H1 (cell line): ENCODE data around the gene DDR2. TPM values are rescaled to one million over a fixed set of nuclear protein-coding genes. Genes with fewer than 3 reads are reported as not detected.

Experiments used
- CTCF ChIA-PET: fragments of 300-600 bp; sonication (Branson Sonifier 250); formaldehyde crosslinking; loops from one replicate; lab custom pipeline; 2021; ENCODE audit not compliant: partially characterized antibody; lab: Charles Lee
- POLR2A ChIA-PET: fragments of 300-600 bp; sonication (Branson Sonifier 250); formaldehyde crosslinking; loops from one replicate; lab custom pipeline; 2021; ENCODE audit warnings: inconsistent platforms; ENCODE audit not compliant: partially characterized antibody; lab: Charles Lee
- DNase-seq, 2 experiments: peaks; one replicate each; pipeline versions ENCODE4 v3.0.0 to v3.0.0-alpha.2; 2010 to 2022; ENCODE audit warnings: low spot score in 2 of 2, low read depth in 1 of 2, mixed read lengths in 1 of 2
- FAIRE-seq: peaks from 2 replicates; lab custom pipeline; 2011; peaks lifted over from hg19 to GRCh38; lab: Jason Lieb, UNC
- H2AFZ ChIP-seq: 2 replicates; pipeline ENCODE4 v1.8.1; 2012; ENCODE audit warnings: low read length, inconsistent platforms
- H2AK5ac ChIP-seq: 2 replicates; pipeline ENCODE4 v1.6.1; 2013; ENCODE audit warnings: low read depth, low read length
- H2BK120ac ChIP-seq: replicated peaks from 2 replicates; pipeline ENCODE3; 2013; ENCODE audit warnings: low read depth, low read length, inconsistent platforms
- H2BK12ac ChIP-seq: 2 replicates; pipeline ENCODE4 v1.6.1; 2013; ENCODE audit warnings: low read depth, low read length
- H2BK15ac ChIP-seq: 2 replicates; pipeline ENCODE4 v1.6.1; 2013; ENCODE audit warnings: low read length
- H2BK20ac ChIP-seq: 2 replicates; pipeline ENCODE4 v1.6.1; 2013; ENCODE audit warnings: low read length
- H2BK5ac ChIP-seq: 2 replicates; pipeline ENCODE4 v1.6.1; 2013; ENCODE audit warnings: low read depth, low read length
- H3K14ac ChIP-seq: 2 replicates; pipeline ENCODE4 v1.6.1; 2013; ENCODE audit warnings: inconsistent platforms; ENCODE audit not compliant: insufficient read length
- H3K18ac ChIP-seq: 2 replicates; pipeline ENCODE4 v1.6.1; 2013; ENCODE audit warnings: low read length; ENCODE audit errors: extremely low read depth
- H3K23ac ChIP-seq: 2 replicates; pipeline ENCODE4 v1.6.1; 2013; ENCODE audit warnings: inconsistent platforms; ENCODE audit not compliant: insufficient read length
- H3K23me2 ChIP-seq: 2 replicates; pipeline ENCODE4 v1.6.1; 2013; ENCODE audit warnings: low read depth, low read length
- H3K27ac ChIP-seq: 2 replicates; pipeline ENCODE4 v1.6.1; 2011; ENCODE audit warnings: low read depth, low read length, inconsistent platforms
- H3K27me3 ChIP-seq, 4 experiments: replicated peaks in 1 of 4; 1 replicate in 1 of 4; 2 replicates in 3 of 4; pipeline versions ENCODE4 v1.6.1 to v1.8.1; 2011 to 2013; ENCODE audit warnings: low read length in 3 of 4, mild to moderate bottlenecking in 3 of 4, inconsistent platforms in 2 of 4, mixed read lengths in 2 of 4, moderate library complexity in 1 of 4; ENCODE audit not compliant: control insufficient read depth in 3 of 4, insufficient read depth in 3 of 4; ENCODE audit errors: extremely low read depth in 1 of 4
- H3K36me3 ChIP-seq, 4 experiments: 2 replicates each; pipeline versions ENCODE4 v1.6.1 to v1.8.1; 2011 to 2013; ENCODE audit warnings: mild to moderate bottlenecking in 4 of 4, low read length in 3 of 4, moderate library complexity in 2 of 4, control low read depth in 1 of 4, inconsistent platforms in 1 of 4; ENCODE audit not compliant: insufficient read depth in 4 of 4, control insufficient read depth in 2 of 4
- H3K4ac ChIP-seq: replicated peaks from 2 replicates; pipeline ENCODE3; 2013; ENCODE audit warnings: low read length, low read depth, mixed read lengths, inconsistent platforms; ENCODE audit not compliant: insufficient read length
- H3K4me1 ChIP-seq, 4 experiments: replicated peaks in 1 of 4; 1 replicate in 1 of 4; 2 replicates in 3 of 4; pipeline versions ENCODE4 v1.6.1 to v1.8.1; 2011 to 2013; ENCODE audit warnings: low read length in 3 of 4, inconsistent platforms in 2 of 4, mixed read lengths in 1 of 4; ENCODE audit not compliant: insufficient read depth in 4 of 4, control insufficient read depth in 3 of 4
- H3K4me2 ChIP-seq, 2 experiments: 2 replicates each; pipeline versions ENCODE4 v1.6.1 to v1.8.1; 2011 to 2013; ENCODE audit warnings: low read depth in 2 of 2, low read length in 2 of 2, control low read depth in 1 of 2, inconsistent platforms in 1 of 2, mild to moderate bottlenecking in 1 of 2; ENCODE audit not compliant: insufficient read depth in 1 of 2
- H3K4me3 ChIP-seq, 4 experiments: fragments of 200-600, 300-600 bp in 1 of 4; sonication (generic), shearing (Covaris generic), sonication (Bioruptor Twin) in 1 of 4; 2 replicates each; pipeline versions ENCODE4 v1.5.1 to v1.8.1; 2011 to 2016; ENCODE audit warnings: low read length in 4 of 4, low read depth in 3 of 4, control low read depth in 2 of 4, inconsistent platforms in 2 of 4, mild to moderate bottlenecking in 2 of 4, mixed read lengths in 1 of 4, moderate library complexity in 1 of 4; ENCODE audit not compliant: insufficient read depth in 2 of 4; ENCODE audit errors: extremely low read depth in 1 of 4
- H3K56ac ChIP-seq: replicated peaks from 2 replicates; pipeline ENCODE3; 2013; ENCODE audit warnings: low read depth, mild to moderate bottlenecking, mixed read lengths, low read length, inconsistent platforms; ENCODE audit not compliant: insufficient read length
- H3K79me1 ChIP-seq: 2 replicates; pipeline ENCODE4 v1.6.1; 2013; ENCODE audit warnings: low read depth, low read length, control low read depth
- H3K79me2 ChIP-seq, 2 experiments: 2 replicates each; pipeline versions ENCODE4 v1.6.1 to v1.8.1; 2012 to 2013; ENCODE audit warnings: low read length in 2 of 2, mild to moderate bottlenecking in 2 of 2, inconsistent platforms in 1 of 2; ENCODE audit not compliant: insufficient read depth in 2 of 2, control insufficient read depth in 1 of 2
- H3K9ac ChIP-seq, 4 experiments: replicated peaks in 1 of 4; 1 replicate in 1 of 4; 2 replicates in 3 of 4; pipeline versions ENCODE4 v1.6.1 to v1.8.1; 2011 to 2013; ENCODE audit warnings: low read depth in 3 of 4, low read length in 3 of 4, control low read depth in 2 of 4, mild to moderate bottlenecking in 2 of 4, moderate library complexity in 2 of 4, inconsistent platforms in 1 of 4; ENCODE audit errors: extremely low read depth in 1 of 4
- H3K9me3 ChIP-seq, 2 experiments: 2 replicates each; pipeline versions ENCODE4 v1.6.1 to v1.8.1; 2012 to 2013; ENCODE audit warnings: mild to moderate bottlenecking in 2 of 2, moderate library complexity in 2 of 2, control low read depth in 1 of 2, inconsistent platforms in 1 of 2, low read depth in 1 of 2, low read length in 1 of 2, mixed read lengths in 1 of 2; ENCODE audit not compliant: insufficient read depth in 2 of 2
- H4K20me1 ChIP-seq, 2 experiments: replicated peaks in 1 of 2; 2 replicates each; pipeline versions ENCODE3 to v1.8.1; 2011 to 2013; ENCODE audit warnings: inconsistent platforms in 2 of 2, low read length in 2 of 2, mild to moderate bottlenecking in 1 of 2; ENCODE audit not compliant: insufficient read depth in 2 of 2, control insufficient read depth in 1 of 2
- H4K5ac ChIP-seq: 2 replicates; pipeline ENCODE4 v1.6.1; 2013; ENCODE audit warnings: low read length, low read depth, mixed read lengths, inconsistent platforms; ENCODE audit not compliant: insufficient read length
- H4K8ac ChIP-seq: 2 replicates; pipeline ENCODE4 v1.8.0; 2013; ENCODE audit warnings: mild to moderate bottlenecking, moderate library complexity, low read length, inconsistent platforms; ENCODE audit not compliant: insufficient read depth; ENCODE audit errors: extremely low read depth
- H4K91ac ChIP-seq: replicated peaks from 2 replicates; pipeline ENCODE3; 2013; ENCODE audit warnings: low read length, mixed read lengths, inconsistent platforms; ENCODE audit not compliant: insufficient read length
- ASH2L ChIP-seq: fragments of 200-600, 300-600 bp; sonication (generic); IDR thresholded peaks from one replicate; pipeline ENCODE4 v1.7.1; 2017; ENCODE audit warnings: low read length
- ATF3 ChIP-seq: IDR thresholded peaks from 2 replicates; pipeline ENCODE4 v1.6.1; 2011; ENCODE audit warnings: low read depth, mild to moderate bottlenecking, low read length; ENCODE audit not compliant: insufficient read depth
- BRCA1 ChIP-seq: IDR thresholded peaks from 2 replicates; pipeline ENCODE4 v1.6.1; 2012; ENCODE audit warnings: low read depth, low read length, improper control_type of control experiment
- E2F6 ChIP-seq: IDR thresholded peaks from 2 replicates; pipeline ENCODE4 v1.6.1; 2012; ENCODE audit warnings: inconsistent platforms
- KDM1A ChIP-seq: fragments of 200-600, 300-600 bp; sonication (generic); IDR thresholded peaks from 2 replicates; pipeline ENCODE4 v1.7.1; 2016; ENCODE audit warnings: mild to moderate bottlenecking, low read length, borderline replicate concordance
- KDM5A ChIP-seq: fragments of 200-600 bp; IDR thresholded peaks from 2 replicates; pipeline ENCODE4 v1.7.1; 2012; ENCODE audit warnings: mild to moderate bottlenecking, low read length, inconsistent platforms, mixed read lengths
- MAFK ChIP-seq: IDR thresholded peaks from 2 replicates; pipeline ENCODE4 v1.6.1; 2012; ENCODE audit warnings: low read depth, mild to moderate bottlenecking, improper control_type of control experiment, low read length
- POLR2AphosphoS5 ChIP-seq: IDR thresholded peaks from 2 replicates; pipeline ENCODE4 v1.6.1; 2011; ENCODE audit warnings: low read depth, low read length
- SP4 ChIP-seq: IDR thresholded peaks from 2 replicates; pipeline ENCODE4 v1.6.1; 2012; ENCODE audit warnings: low read length, inconsistent platforms
- TAF1 ChIP-seq: IDR thresholded peaks from 2 replicates; pipeline ENCODE4 v1.6.1; 2011; ENCODE audit warnings: mild to moderate bottlenecking, low read depth, low read length
- YY1 ChIP-seq: IDR thresholded peaks from 2 replicates; pipeline ENCODE4 v1.6.1; 2011; ENCODE audit warnings: low read depth, mild to moderate bottlenecking, low read length
- WGBS, 2 experiments: shearing (Covaris generic) in 1 of 2; methylation state at CpG; one replicate each; pipeline versions ENCODE4 v1.1.6 to v1.1.7; 2013 to 2015; ENCODE audit warnings: low lambda C conversion rate in 2 of 2, mixed read lengths in 2 of 2, inconsistent platforms in 1 of 2, low coverage in 1 of 2, missing lambda C conversion rate in 1 of 2; ENCODE audit not compliant: insufficient replicate concordance in 2 of 2, insufficient coverage in 1 of 2, insufficient read length in 1 of 2; ENCODE audit errors: extremely low coverage in 1 of 2, missing lambda C conversion rate in 1 of 2; 5-methylcytosine and 5-hydroxymethylcytosine counted together
- polyA plus RNA-seq, 7 experiments: library from polyadenylated mRNA; depleted of rRNA in 3 of 7; stranded (reverse) in 5 of 7; unstranded in 2 of 7; fragments of >200 nt in 5 of 7; fragments of 200-250 nt in 2 of 7; gene quantifications; 1 replicate in 5 of 7; 2 replicates in 1 of 7; 4 replicates in 1 of 7; pipeline versions ENCODE4 v1.2.1 to v1.2.3, GENCODE V29; 2011 to 2013; ENCODE audit warnings: missing spikeins in 2 of 7, mixed read lengths in 2 of 7
- total RNA-seq: library from RNA; stranded (reverse); fragmentation: NEBNext Ultra II Directional; extraction: Animal tissue kit (Norgen Biotek cat#: 25700); gene quantifications from 2 replicates; pipeline ENCODE4 v1.2.1, GENCODE V29; 2021

DDR2 gene
- total and polyA plus RNA-seq, 2 of the 8 experiments (the other 6 are each of a cell fraction or from before 2014, with no cell fraction given), result 1.00 to 2.1 TPM

GRCh38 chr1:162740755-162741154 lies 108.5 kb downstream of the DDR2 start:
- no peak overlapping the region for H3K4me3 ChIP-seq
- 88% methylated on average over 4 of the region's 4 CpGs; no CpG with 5 or more reads in 1 of the 2 experiments for WGBS, 2 experiments
- no peak overlapping the region for H3K18ac ChIP-seq
- no peak overlapping the region for H3K9ac ChIP-seq
- no peaks in the 10 kb centered on the region for H3K23me2 ChIP-seq
- H3K79me2 ChIP-seq, result no peaks in the 10 kb centered on the region
- CTCF ChIA-PET, result no interaction called here
- H2AFZ ChIP-seq, result no peak overlapping the region
- no peak overlapping the region for H3K23ac ChIP-seq
- H3K56ac ChIP-seq, result no peak overlapping the region
- H2BK120ac ChIP-seq, result no peak overlapping the region
- peaks cover under 1 to 1% of the 10 kb centered on the region in 2 experiments; a peak in 1 of 4 replicates for H3K9me3 ChIP-seq
- FAIRE-seq (no peak), DNase-seq (no peak)
- no peak overlapping the region for H2AK5ac ChIP-seq
- no peaks in the 10 kb centered on the region for H3K4me1 ChIP-seq
- H2BK12ac ChIP-seq, result no peak overlapping the region
- H4K8ac ChIP-seq, result no peak overlapping the region
- H2BK15ac ChIP-seq, result no peak overlapping the region
- no peak overlapping the region for H2BK5ac ChIP-seq
- no peak overlapping the region for H4K5ac ChIP-seq
- H3K14ac ChIP-seq, result no peak overlapping the region
- TF ChIP-seq MAFK (no peak), SP4 (no peak), KDM1A (no peak), ATF3 (no peak), KDM5A (no peak), E2F6 (no peak), TAF1 (no peak), ASH2L (no peak), POLR2AphosphoS5 (no peak), BRCA1 (no peak), YY1 (no peak)
- no peak overlapping the region for H4K91ac ChIP-seq
- no peak overlapping the region for H2BK20ac ChIP-seq
- no peak overlapping the region for H3K27ac ChIP-seq
- H3K4ac ChIP-seq, result no peak overlapping the region
- H4K20me1 ChIP-seq, result no peaks in the 10 kb centered on the region
- H3K27me3 ChIP-seq, result no peaks in the 10 kb centered on the region
- H3K79me1 ChIP-seq, result no peaks in the 10 kb centered on the region
- POLR2A ChIA-PET, result no interaction called here
- no peak overlapping the region for H3K4me2 ChIP-seq
- H3K36me3 ChIP-seq, result no peaks in the 10 kb centered on the region; a peak in 1 of 8 replicates
